AG04450 (cell line): ENCODE measurements around the gene MTA1. TPM values are rescaled to one million over a fixed set of nuclear protein-coding genes. Genes with fewer than 3 reads are reported as not detected.

ENCODE experiments used
- CTCF ChIA-PET: fragments of 300-600, 350-600 bp; formaldehyde crosslinking; extraction: SDS; loops from one replicate; lab custom pipeline; 2022; ENCODE audit warnings: antibody characterized with exemption, inconsistent platforms; lab: Charles Lee
- POLR2A ChIA-PET: fragments of 350-600 bp; formaldehyde crosslinking; extraction: SDS; loops from one replicate; lab custom pipeline; 2021; ENCODE audit warnings: antibody characterized with exemption, inconsistent platforms; lab: Yijun Ruan, JAX
- DNase-seq: peaks from one replicate; pipeline ENCODE4 v3.0.0-alpha.2; 2011; ENCODE audit warnings: low read depth, low spot score
- H3K27ac ChIP-seq: one replicate; pipeline ENCODE4 v1.5.1; 2012; ENCODE audit warnings: low read depth, low read length, control low read depth
- H3K27me3 ChIP-seq: one replicate; pipeline ENCODE4 v1.6.0; 2012; ENCODE audit warnings: low read length; ENCODE audit not compliant: control insufficient read depth, insufficient read depth
- H3K4me3 ChIP-seq: 2 replicates; pipeline ENCODE4 v1.5.1; 2011; ENCODE audit warnings: mild to moderate bottlenecking, low read depth, low read length, control low read depth
- H3K9me3 ChIP-seq: 2 replicates; pipeline ENCODE4 v1.5.1; 2012; ENCODE audit warnings: low read length; ENCODE audit not compliant: control insufficient read depth, insufficient read depth
- CTCF ChIP-seq: IDR thresholded peaks from 2 replicates; pipeline ENCODE4 v1.5.1; 2011; ENCODE audit warnings: low read depth, low read length, control low read depth, inconsistent platforms
- polyA plus RNA-seq: library from polyadenylated mRNA; depleted of rRNA; stranded (reverse); fragments of >200 nt; gene quantifications from 2 replicates; pipeline ENCODE4 v1.2.3, GENCODE V29; 2011

The MTA1 gene
- polyA plus RNA-seq, 1 experiment, result 36.0 TPM

GRCh38 chr14:105455766-105456660 lies 36.4 kb downstream of the MTA1 start:
- POLR2A ChIA-PET, result no interaction called here
- CTCF ChIA-PET, result interaction anchor here (1.6 kb wide), 1 partner anchor 26 kb away, joined by 8 read pairs; no protein-coding TSS in a partner anchor
- no peak for TF ChIP-seq CTCF
- no peak for DNase-seq
- no peaks in the 10 kb centered on the region for H3K9me3 ChIP-seq
- H3K27me3 ChIP-seq, result no peaks in the 10 kb centered on the region
- no peak overlapping the region for H3K4me3 ChIP-seq
- no peak overlapping the region for H3K27ac ChIP-seq

GRCh38 chr14:105456736-105457617 lies 37.4 kb downstream of the MTA1 start:
- no peak for TF ChIP-seq CTCF
- no peak overlapping the region for H3K4me3 ChIP-seq
- no peak overlapping the region for H3K27ac ChIP-seq
- ChIA-PET CTCF (interaction anchor here (1.6 kb wide), 1 partner anchor 25 kb away, joined by 8 read pairs; no protein-coding TSS in a partner anchor), POLR2A (no interaction called here)
- no peaks in the 10 kb centered on the region for H3K9me3 ChIP-seq
- DNase-seq, result no peak
- no peaks in the 10 kb centered on the region for H3K27me3 ChIP-seq

- CTCF ChIA-PET, result no interaction called here
- H3K9me3 ChIP-seq, result no peaks in the 10 kb centered on the region
These were observed 38.4 kb downstream of the MTA1 start for GRCh38 chr14:105458010-105458409.

GRCh38 chr14:105458571-105458970 lies 38.9 kb downstream of the MTA1 start:
- no peak overlapping the region for H3K27ac ChIP-seq
- POLR2A ChIA-PET, result no interaction called here
- H3K27me3 ChIP-seq, result no peaks in the 10 kb centered on the region
- CTCF ChIA-PET, result interaction anchor here (0.6 kb wide), 1 partner anchor 70 kb away, joined by 3 read pairs; no protein-coding TSS in a partner anchor
- TF ChIP-seq CTCF, result no peak
- H3K4me3 ChIP-seq, result no peak overlapping the region
- no peak for DNase-seq
- no peaks in the 10 kb centered on the region; the same call in 1 of the 2 replicates for H3K9me3 ChIP-seq

More at GRCh38 chr14:105458010-105458409, 38.4 kb downstream of the MTA1 start:
- POLR2A ChIA-PET, result no interaction called here
- H3K4me3 ChIP-seq, result no peak overlapping the region
- H3K27ac ChIP-seq, result no peak overlapping the region
- no peak for TF ChIP-seq CTCF
- DNase-seq, result no peak
- H3K27me3 ChIP-seq, result no peaks in the 10 kb centered on the region
